ENCODE results near the gene TUBA4B.
"Not testable (repeated sequence)": the region's sequence is repeated elsewhere in the genome, so short reads cannot be mapped to it uniquely, and the experiment has no call there.

Gene TUBA4B

DNA sequence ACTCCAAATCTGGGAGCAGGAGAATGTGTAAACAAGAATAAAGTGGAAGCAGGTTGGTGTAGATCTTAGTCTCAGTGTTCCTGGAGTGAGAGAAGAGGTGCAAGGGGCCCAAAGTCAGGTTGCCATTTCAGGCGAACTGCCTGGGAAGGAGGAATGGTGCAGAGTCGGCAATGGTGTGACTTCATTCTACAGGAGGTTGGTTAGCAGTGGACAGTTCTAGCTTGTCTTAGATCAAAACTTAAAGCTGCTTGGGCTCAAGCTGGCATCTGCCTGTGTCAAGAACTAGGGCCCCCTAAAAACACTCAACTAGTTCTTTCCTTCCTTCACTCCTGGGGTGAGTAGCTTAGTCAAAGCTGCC lies 4.2 kb upstream of the TUBA4B start:
- DNase-seq, result no peak

DNA sequence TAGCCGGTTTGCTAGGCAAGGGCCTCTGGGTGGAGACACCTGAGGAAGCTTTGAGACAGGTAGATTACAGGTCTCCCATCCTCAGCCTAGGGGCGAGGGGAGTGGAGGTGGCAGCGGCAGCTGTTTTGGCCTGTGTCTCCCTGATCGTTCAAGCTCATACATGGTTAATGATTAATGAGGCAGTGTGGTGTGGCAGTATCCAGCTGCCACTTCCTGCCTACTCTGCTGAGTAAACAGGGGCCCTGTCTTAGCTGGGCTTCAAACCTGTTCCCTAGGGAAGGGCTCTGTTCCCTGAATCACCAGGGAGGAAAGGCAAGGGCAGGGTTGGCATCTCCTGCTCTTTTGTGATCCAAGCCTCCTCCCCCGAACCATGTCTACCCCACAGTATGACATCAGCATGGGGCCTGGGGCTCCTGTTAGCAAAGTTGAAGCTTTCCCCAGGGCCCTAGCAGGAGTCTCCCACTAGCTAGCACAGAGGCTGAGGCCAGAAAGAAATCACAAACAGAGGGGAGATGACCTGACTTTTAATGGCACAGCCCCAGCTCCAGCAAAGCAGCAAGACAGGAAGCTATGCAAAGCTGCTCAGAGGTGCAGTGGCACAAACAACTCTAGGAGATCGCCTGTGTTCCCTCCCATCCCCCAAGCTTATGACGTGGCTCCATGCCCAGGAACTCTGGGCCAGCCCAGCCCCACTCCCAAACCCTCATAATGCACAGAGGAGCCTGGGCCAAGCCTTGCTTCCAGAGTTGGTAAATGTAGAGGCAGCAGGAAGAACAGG lies 3.7 kb upstream of the TUBA4B start:
- no peak for DNase-seq

DNA sequence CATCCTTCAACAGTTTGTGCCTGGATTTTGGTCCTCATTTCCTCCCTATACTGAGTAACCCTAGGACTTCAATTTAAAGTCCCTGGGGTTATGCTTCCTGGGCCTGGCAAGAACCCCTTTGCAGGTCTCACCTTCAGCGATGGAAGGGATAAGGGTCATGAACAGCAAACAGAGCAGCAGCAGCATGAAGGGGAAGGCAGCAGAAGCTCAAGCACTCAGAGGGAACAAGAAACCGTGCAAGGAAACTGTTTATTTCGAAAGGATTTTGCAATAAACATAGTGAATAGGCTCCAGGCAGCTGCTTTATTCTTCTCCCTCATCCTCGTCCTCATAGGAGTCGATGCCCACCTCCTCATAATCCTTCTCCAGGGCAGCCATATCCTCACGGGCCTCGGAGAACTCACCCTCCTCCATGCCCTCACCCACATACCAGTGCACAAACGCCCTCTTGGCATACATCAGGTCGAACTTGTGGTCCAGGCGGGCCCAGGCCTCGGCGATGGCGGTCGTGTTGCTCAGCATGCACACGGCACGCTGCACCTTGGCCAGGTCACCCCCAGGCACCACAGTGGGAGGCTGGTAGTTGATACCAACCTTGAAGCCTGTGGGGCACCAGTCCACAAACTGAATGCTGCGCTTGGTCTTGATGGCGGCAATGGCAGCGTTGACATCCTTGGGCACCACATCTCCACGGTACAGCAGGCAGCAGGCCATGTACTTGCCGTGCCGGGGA lies 2.8 kb upstream of the TUBA4B start:
- no peak for DNase-seq

DNA sequence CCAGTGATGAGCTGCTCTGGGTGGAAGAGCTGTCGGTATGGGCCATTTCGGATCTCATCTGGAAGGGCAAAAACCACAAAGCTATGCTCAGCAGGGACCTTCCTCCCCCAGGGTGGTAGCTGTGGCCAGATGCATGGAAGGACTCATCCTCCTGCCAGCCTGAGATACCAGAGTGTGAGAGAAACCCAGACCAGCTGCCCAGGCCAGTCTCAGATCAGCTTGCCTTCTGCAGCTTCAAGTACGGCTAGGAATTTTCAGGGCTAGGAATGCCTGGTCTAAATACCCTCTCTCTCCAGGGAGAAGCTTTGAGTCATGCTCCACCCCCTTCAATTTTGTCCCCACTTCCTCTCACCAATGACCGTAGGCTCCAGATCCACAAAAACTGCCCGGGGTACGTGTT lies 1.4 kb upstream of the TUBA4B start:
- no peak for DNase-seq

DNA sequence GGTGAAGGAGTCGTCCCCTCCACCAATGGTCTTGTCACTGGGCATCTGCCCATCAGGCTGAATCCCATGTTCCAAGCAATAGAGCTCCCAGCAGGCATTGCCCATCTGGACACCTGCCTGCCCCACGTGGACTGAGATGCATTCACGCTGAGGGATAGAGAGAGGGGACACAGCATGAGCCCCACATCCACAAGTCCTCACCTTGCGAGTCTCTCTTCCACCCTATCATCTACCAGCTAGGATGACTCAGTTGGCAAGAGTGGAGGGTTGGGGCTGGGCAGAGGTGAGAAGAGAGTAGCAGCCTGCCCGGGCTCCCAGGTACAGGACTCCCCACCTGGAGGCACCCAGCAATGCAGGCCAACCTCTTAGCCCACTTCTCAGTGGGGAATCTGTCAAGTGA lies 959 bp upstream of the TUBA4B start:
- no peak for DNase-seq

DNA sequence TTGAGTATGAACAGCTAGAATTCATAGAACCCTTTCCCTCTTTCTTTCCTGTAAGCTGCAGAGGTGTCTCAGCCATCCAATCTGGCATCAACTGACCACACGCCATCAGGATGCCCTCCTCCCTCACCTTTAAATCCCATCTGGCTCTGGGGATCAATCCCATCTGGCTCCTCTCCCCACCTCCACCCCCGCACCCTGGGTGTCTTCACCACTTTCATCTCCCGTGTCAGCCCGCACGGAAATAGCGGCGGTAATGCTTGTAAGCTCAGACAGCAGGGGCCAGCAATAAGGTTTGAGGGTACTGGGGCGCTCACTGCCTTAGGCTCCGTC lies 508 bp upstream of the TUBA4B start:
- no peak for DNase-seq

DNA sequence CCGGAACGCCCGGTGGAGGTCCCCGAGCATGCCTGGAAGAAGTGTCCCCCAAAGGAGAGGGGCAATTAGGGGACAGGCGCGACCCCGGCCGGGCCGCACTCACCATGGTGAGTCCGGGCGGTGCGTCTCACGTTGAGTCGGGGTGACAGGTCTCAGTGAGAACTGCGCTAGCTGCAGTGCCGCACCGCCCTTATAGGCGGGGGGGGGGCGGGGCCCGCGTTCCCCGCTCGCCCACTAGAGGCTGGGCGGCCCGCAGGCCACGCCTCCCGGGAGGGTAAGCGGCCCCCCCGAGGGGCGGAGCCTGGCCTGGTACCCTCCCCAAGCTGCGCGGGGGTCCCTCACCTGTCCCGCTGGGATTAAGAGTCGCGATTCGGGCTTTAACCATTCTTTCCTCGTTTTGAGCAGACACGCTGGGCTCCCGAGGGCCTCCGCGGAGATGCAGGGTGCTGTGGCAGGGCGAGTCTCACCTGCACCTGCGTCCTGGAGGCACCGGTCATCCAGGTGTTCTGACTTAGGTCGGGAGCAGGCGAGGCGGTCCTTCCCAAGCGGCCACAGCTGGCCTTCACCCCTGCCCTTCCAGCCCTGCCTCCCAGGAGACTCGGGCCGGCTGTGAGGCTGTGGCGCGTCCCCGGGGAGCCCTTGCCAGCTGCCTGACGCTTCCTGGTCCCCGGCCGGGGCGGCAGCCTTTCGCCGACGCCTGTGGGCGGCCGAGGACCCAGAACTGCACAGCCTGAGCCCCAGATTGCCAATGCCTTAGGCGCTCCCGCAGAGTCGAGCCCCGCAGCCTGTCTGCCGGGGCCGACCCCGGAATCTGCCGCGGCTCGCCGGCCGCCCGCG lies 928 bp downstream of the TUBA4B start, which contains the start of gene TUBA4A:
TUBA4A (minus strand) TSS at position 166 of the 837 bp plus-strand sequence; CDS start at position 106, 60 bp downstream.
- peak; percentile 14 to 77 for DNase-seq

DNA sequence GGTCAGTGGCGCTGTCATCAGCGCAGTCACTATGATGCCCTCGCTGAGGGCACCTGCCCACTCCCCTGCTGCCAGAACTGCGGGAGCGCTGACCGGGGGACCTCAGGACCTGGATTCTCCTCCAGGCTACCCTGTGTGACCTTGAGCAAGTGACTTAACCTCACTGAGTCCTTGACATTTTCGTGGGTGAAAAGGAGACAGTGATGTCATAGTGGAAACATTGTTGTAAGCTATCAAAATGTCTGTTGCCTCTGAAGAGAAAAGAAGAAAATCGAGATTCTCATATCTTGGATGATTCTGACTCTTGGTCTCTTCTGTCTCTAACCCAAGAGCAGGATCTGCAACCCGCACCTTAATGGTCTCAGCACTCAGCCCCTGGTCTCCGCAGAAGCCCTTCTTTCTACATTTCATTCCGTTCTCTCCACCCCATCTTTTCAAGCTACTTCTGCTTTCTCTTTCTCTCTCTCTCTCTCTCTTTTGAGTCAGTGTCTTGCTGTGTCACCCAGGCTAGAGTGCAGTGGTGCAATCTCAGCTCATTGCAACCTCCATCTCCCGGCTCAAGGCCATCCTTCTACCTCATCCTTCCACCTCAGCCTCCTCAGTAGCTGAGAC lies 1.7 kb downstream of the TUBA4B start:
- DNase-seq, result no peak

DNA sequence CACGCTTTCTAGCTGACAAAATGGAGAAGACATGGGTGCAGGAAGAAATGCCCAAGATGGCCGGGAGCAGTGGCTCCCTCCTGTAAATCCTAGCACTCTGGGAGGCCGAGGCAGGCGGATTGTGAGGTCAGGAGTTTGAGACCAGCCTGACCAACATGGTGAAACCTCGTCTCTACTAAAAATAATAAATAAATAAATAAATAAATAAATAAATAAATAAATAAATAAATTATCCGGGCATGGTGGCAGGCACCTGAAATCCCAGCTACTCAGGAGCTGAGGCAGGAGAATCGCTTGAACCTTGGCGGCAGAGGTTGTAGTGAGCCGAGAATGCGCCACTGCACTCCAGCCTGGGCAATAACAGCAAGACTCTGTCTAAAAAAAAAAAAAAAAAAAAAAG lies 5.9 kb downstream of the TUBA4B start:
- DNase-seq, result not testable (repeated sequence)

DNA sequence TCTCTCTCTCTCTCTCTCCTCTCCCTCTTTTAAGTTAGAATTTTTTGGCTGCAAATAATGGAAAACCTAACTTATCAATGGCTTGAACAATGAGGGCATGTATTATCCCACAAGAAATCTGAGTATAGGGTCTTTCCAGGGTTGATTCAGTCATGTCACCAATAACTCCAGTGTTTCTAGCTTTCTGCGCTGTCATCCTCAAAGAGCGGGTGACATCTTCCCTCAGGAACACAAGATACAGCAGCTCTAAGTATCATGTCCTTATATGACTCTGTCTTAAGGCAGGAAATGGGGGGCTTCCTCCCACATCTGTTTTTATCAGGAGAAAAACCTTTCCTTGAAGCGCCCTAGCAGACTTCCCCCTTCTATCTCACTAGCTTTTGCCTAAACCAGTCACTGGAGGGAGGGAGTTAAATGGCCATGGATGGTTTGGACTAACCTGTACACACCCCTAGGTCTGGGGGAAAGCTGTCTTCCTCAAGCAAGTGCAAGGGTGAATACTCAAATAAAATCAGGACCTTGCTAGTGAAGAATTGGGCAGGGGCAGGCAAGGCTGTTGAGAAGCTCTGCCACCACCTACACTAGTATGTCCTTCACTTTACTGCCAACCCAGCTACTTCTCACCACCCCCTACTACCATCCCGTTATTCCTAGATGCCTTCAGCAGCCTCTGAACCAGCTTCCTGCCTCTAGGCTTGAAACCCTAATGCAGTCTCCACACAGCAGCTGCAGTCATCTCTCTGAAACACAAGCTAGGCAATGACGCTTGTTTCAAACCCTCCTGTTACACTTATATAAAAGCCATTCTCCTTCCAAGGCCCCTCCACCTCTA lies 8.2 kb downstream of the TUBA4B start:
- DNase-seq, result no peak

DNA sequence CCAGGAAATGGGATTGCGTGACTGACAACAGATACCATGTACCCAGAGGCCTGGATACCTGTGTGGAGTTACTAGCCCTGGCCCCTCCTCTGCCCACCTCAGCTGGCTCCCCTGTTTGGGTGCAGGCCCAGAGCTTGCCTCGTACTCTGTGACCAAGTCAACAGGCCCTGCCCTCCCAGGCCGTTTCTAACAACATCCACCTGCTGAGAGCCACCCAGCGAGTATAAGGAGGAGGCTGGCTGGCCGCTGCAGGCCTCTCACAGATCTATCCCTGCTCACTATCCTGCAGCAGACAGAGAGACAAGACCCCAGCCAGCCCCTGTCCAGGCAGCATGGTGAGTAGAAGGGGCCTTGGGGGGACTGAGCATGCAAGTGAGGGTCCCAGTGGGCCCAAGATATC lies 13.2 kb downstream of the TUBA4B start:
- no peak for DNase-seq

DNA sequence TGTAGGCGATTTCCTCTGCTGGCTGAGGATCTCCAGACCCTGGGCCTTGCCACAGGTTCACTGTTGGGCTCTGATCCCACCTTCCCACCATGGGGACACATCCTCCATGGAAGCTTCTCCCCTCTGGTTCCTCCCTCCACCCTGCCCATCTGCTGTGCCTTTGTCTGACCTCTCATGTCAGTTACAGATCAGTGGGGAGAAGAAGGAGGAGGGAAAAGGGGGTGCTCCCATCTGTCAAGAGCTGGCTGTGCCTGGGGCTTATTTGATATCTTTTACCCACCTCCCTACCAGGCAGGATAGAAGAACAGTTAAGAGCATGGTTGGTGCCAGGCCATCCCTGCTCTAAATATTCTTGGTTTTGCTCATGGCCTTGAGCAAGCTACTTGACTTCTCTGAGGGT lies 13.8 kb downstream of the TUBA4B start:
- DNase-seq, result no peak

DNA sequence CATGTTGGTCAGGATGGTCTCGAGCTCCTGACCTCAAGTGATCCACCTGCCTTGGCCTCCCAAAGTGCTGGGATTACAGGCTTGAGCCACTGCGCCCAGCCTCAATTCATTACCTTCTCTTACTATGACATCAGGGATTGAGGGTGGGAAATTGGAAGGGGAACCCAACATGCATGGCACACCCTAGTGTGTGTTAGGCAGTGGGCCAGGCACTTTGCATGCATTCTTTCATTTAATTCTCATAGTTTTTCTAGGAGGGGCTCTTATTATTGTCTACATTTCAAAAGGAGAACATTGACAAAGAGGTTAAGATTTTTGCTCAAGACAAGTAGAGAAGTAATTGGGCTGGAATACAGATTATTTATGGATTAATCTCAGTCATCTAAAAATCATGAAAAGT lies 15.3 kb downstream of the TUBA4B start:
- DNase-seq, result no peak

DNA sequence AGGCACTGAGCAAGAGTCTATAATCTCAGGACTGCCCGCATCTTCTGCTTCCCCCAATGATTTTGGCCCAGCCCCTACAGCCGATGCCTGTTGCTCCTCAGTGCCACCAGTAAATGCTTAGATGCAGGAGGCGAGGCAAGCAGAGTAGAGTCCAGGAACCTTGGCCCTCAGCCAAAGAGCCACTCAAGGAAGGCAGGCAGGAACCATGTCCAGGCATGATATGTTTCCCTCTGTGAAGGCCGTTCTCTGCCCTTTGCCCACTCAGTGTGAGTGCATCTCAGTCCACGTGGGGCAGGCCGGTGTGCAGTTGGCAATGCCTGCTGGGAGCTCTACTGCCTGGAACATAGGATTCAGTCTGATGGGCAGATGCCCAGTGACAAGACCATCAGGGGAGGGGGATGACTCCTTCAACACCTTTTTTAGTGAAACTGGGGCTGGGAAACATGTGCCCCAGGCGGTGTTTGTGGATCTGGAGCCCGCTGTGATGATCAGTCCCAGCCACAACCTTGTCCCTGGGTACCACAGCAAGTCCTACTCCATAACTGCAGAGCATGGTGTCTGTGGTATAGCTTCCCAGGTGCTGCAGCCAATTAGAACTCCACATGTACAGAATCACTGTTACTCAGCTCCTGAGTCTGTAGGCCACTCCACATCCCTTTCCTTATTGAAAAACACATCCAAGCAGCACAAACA lies 16.5 kb downstream of the TUBA4B start:
- DNase-seq, result no peak

DNA sequence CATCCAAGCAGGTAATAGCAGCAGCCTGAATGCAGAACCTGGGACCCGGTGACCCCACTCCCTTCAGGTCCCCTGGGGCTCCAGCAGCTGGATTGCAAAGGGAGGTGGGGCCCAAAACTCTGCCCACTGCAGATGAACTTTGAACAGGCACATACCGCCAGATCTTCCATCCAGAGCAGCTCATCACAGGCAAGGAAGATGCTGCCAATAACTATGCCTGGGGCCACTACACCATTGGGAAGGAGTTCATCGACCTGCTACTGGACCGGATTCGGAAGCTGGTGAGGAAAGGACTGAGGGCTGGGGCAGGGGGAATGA lies 17.0 kb downstream of the TUBA4B start:
- DNase-seq, result no peak

DNA sequence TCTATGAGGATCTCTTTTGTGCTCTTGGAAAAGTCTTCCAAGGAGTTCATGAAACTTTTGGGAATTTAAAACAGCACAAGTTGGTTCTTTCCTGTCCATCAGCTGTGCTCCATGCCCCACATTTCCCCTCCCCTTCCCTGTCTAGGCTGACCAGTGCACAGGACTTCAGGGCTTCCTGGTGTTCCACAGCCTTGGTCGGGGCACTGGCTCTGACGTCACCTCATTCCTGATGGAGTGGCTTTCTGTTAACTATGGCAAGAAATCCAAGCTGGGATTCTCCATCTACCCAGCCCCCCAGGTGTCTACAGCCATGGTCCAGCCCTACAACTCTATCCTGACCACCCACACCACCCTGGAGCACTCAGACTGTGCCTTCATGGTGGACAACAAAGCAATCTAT lies 18.0 kb downstream of the TUBA4B start:
- DNase-seq, result no peak

DNA sequence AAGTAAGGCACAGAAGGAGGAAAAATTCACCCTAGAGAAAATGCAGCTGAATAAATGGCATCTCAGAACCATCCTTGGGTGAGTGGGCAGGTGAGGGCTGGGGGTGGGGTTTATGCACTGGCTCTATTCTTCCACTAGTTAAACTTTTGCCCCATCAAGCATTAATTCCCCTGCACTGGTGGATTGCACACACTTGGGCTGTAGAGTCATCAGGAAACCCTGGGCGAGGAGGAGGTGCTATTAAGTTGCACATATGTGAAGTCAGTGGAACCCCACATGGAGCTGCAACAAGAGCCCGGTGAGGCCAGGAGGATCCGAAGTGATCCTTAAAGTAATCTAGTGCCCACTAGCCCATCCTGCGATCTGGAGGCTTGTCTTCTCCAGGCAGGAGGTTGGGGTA lies 19.3 kb downstream of the TUBA4B start:
- no peak for DNase-seq

DNA sequence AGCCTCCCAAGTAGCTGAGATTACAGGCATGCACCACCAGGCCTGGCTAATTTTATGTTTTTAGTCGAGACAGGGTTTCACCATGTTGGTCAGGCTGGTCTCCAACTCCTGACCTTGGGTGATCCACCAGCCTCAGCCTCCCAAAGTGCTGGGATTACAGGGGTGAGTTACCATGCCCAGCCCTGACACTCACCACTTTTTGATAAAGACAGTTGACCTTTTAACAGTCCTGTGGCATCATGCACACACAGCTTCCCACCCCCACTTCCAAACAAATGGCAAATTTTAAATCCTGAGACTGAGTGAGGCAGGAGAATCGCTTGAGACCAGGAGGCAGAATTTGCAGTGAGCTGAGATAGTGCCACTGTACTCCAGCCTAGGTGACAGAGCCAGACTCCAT lies 20.0 kb downstream of the TUBA4B start:
- DNase-seq, result no peak

DNA sequence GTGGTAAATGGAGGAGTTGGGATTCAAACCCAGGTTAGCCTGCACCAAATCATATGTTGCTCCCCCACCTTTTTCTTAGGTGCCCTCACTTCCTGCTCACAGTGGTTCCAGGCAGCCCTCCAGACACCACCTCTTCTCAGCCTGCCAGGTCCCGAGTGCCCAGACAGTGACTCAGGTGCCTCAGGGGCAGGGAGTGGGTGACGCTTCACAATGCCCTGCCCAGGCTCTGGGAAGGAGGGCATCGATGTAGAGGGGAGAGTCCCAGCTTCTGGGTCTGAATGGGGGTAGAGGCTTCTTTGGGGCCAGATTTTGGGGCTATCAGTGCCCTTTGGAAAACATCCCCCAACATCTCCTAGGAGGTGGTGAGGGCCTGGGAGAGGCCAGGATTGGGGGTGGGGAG lies 20.9 kb downstream of the TUBA4B start:
- no peak for DNase-seq

DNA sequence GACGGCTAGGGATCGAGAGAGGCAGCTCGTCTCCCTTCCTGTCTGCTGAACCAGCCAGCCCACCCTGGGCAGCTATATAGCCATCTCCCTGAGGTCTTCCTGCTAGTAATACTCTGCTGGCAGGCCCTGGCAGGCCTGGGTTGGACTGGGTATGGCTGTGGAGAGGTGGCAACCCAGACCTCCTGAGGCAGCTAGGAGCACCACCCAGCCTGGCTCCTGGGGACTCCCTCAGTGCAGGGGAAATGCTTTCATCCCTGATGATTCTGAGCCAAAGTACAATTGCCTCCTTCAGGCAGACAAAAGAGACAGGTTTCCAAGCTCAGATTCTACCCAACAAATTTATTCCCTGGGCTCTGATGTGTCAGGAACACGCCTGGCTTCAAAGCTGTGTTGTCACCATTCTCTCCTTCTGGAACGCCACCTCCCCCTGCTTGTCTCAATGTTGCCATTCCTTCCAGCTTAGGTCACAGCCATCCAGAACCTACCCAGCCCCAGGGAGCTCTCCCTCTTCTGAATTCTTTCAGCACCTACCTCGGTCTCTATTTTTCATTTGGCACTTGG lies 21.4 kb downstream of the TUBA4B start:
- DNase-seq, result no peak

All from NCI-H1930 (cell line).